GM18907 (cell line): ENCODE results near the gene ARCN1.

Source experiments
- ATAC-seq: cut with Tn5 transposase; IDR thresholded peaks from one replicate; pipeline ENCODE4 v1.9.1; 2021; ENCODE audit warnings: mild to moderate bottlenecking, moderate library complexity; ENCODE audit not compliant: unreplicated experiment

The ARCN1 gene

GRCh38 chr11:118634431-118635236, 62.4 kb downstream of the ARCN1 start:
- no peak for ATAC-seq

GRCh38 chr11:118635237-118635591, 63.0 kb downstream of the ARCN1 start:
- ATAC-seq = no peak

DNA sequence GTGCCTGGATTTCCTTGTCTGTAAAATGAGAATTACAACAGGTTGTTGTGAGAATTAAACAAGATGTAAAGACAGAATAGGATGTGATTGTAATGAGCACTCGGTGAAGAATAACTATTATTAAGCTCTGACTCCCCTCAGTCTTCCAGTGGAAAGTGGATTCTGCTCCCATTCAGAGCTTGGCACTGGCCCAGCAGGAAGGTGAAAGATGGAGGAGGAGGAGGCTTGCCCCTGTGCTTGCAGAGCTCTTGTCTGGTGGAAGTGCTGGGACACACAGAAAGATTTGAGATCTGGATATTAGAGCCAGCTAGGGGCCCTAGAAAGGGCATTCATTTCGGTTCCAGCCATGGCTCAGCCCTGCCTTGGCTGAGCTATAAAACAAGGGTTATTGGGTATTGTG, 63.4 kb downstream of the ARCN1 start:
- no peak for ATAC-seq

DNA sequence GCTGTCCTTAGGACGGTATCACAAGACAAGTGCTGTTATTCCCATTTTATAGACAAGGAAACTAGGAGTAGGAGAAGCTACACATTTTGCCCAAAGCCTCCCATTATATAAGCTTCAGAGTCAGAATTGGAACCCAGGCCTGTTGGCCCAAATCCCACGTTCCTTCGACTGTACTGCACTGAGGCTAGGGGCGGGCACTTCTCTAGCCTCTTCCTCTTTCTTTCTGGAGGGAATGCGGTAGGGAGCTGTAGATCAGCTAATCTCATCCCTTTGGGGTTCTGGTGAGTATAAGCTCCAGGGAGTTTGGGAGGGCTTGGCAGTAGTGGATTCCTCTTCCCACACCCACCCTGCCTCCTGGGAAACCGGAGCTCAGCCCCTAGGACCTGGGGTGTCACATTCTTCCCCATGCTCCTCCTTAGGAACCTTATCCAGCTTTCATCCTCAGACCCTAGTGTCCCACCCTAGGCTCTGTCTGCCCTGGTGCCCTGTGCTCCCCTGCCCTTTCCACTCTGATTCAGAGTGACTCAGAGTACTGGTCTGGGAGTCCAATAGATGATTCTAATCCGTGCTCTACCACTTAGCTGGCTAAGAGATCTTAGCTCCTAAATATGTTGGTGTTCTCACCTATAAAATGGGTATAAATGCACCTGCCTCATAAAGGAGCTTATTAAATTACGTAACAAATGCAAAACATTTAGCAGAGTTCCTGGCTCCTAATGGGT, 64.5 kb downstream of the ARCN1 start:
- ATAC-seq = no peak

DNA sequence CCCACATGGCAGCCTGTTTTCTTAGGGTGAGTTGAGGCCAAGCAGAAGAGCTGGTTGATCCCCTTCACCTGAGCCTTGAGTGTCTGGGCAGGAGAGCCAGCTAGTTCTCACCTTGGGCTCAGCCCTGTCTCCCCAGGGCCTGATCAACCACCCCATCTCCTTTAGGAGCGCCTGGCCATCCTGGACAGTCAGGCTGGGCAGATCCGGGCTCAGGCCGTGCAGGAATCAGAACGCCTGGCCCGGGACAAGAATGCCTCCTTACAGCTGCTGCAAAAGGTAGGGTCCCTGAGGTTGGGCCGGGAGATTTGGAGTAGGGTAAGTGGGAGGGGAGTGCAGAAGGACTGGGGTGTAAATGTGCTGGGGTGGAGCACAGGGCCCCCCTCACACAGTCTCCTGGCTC, 66.5 kb downstream of the ARCN1 start:
- no peak for ATAC-seq

DNA sequence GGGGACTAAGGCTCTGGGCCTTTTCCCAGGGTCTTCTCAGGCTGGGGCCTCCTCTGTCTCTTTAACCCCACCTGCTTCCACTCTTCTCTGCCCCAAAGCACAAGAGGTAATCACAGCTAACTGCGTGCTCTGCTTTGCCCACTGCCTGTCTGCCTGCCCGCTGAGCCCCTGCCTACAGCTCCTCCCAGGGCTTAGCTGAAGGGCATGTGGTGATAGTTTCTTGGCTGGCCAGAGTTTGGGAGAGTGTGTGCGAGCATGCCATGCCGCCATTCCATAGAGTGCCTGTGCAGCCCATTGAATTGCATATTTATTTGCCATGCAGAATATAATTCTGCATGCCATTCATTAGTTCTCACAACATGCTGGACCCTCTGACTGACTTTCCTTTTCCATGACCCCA, 67.7 kb downstream of the ARCN1 start:
- no peak for ATAC-seq

GRCh38 chr11:118640332-118641154, 68.3 kb downstream of the ARCN1 start:
- ATAC-seq = no peak

DNA sequence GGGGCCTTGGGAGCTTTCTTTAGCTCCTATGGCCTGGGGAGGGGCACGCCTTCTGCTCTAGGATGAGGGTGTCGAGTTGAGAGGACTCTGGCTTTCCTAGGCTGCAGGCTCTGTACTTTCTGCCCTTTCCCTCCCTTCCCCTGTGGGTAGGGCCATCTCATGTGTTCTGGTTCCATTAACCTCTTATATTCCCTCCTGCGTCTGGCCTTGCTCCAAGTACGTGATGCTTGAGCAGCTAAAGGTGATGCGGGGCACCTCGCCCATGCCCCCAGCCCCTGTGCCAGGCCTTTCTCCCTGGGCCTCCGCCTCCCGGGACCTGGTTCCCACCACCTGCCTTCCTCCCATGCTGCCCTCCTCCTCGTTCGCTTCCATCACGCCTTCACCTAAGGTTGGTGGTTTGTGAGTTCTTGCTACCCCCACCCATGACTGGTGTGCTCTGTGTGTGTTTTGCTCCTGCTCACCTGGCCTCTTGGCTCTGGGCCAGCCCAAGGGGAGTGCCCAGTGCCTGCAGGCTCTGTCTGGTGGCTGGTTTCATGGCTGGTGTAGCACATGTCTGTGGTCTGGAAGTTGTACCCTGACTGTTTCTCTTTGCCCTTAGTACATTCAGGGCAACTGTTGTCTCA, 69.3 kb downstream of the ARCN1 start:
- ATAC-seq = no peak

- no peak for ATAC-seq
Measured at GRCh38 chr11:118643142-118643994, 71.2 kb downstream of the ARCN1 start.

- ATAC-seq = no peak
Measured at GRCh38 chr11:118643995-118644345, 71.8 kb downstream of the ARCN1 start.

DNA sequence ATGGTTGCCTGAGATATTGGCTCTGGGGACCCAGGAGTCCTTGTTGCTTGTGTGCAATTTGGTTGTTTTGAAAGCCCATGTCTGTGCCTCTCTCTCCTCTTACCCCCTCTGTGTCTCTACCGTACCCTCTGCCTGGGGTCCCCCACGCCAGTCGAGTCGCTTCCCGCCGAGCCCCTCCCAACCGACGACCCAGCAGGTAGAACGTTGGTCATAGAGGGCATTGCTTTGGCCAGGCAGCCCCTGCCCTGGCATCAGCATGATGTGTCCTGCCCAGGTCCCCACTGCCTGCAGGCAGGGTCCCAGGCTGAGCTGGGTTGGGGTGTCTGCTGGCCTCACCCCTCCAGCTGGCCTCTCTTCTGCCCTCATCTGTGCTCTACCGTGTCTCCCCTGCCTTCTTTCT, 72.3 kb downstream of the ARCN1 start:
- no peak for ATAC-seq

DNA sequence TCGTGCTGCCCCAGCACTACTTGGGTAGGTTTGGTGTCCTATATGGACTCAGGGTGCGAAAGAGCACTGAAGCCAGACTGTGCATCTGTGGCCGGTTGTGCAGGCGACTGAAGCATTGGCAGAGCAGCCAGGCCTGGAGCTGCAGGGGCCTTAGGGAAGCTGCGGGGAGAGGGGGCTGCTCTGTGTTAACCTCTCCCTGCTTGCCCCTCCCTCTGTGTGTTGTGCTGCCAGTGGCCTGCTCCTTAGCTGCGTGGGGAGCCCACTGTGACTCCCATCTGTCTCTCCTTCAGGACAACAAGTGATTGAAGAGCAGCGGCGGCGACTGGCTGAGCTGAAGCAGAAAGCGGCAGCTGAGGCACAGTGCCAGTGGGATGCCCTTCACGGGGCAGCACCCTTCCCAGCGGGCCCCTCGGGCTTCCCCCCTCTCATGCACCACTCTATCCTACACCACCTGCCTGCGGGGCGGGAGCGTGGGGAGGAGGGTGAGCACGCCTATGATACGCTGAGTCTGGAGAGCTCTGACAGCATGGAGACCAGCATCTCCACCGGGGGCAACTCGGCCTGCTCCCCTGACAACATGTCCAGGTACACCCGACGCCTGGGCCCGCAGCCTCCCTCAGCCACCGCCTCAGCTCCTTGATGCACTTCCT, 73.0 kb downstream of the ARCN1 start:
- ATAC-seq = no peak

GRCh38 chr11:118646393-118646792, 74.2 kb downstream of the ARCN1 start:
- ATAC-seq = no peak

DNA sequence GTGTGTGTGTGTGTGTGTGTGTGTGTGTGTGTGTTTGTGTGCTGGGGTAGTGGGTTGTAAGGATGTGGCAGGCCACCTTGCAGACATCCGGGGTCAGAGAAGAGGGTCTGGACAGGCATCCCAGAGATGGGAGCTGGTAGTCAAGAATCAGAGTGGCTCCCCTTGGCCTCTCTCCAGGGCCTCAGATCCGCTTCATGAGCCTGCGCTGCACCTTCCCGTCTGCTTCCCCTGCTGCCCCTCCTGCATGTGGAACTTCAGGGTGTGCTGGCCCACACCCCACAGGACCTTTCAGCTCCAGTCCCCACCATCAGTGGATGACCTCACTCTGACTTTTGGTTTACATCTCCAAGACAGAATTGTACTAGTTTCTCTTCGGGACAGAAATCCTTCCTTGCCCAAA, 76.1 kb downstream of the ARCN1 start:
- no peak for ATAC-seq

DNA sequence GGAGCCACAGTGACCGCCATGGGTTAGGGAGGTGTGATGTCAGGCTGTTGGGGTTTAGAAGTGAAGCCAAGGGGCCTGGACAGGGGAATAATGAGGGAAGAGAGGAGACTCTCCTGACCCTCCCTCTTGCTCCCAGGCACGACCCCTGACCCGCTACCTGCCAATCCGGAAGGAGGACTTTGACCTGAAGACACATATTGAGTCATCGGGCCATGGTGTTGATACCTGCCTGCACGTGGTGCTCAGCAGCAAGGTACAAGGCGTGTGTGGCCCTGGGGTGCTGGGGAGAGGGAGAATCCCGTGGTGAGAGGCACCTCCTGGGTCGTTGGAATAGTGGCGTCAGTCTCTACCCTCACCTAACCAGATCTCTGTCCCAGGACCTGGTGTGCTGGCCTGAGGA, 77.7 kb downstream of the ARCN1 start:
- ATAC-seq = no peak

DNA sequence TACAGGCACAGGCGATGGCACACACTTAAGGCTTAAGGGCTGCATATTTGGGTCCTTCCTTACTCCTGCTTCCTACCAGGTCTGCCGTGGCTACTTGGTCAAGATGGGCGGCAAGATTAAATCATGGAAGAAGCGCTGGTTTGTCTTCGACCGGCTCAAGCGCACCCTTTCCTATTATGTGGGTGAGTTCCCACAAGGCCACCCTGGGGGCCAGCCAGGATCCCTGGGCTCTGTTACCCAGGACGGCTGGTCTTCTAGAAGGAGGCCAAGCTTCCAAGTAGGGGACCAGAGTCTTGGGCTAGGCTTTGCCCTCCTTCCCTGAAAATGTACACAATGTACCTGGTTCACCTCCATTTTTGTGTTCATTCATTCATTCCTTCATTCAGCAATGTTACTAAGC, 78.2 kb downstream of the ARCN1 start:
- ATAC-seq = no peak

GRCh38 chr11:118651820-118652219, 79.6 kb downstream of the ARCN1 start:
- no peak for ATAC-seq
